ENCODE data around the gene KRTAP9-1.
"Not testable (repeated sequence)": the region's sequence is repeated elsewhere in the genome, so short reads cannot be mapped to it uniquely, and the experiment has no call there.

The KRTAP9-1 gene

DNA sequence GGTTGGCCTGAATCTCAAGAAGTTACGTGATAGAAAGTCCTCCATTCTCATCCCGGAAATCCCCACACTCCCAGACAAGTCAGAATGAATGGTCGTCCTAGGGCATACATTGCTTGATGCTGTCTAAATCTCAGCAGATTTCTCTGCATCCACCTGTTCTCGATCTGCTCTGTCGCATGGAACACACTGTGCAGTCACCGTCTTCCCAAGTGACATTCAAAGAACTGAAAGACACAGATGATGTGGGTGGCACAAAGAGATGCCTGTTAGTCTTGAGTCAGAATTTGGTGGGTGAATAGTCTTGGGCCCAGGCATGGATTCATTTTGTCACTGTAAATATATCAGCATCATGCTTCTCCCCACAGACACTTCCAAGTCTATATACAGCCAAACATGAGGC is 42.0 kb downstream of the KRTAP9-1 start:
- Histone ChIP-seq H3K9me3 (ENCODE audit: insufficient read depth, low read depth, low read length) (no peaks in the 10 kb centered on the region), H3K27ac (ENCODE audit: low read length) (no peak overlapping the region), H3K36me3 (ENCODE audit: insufficient read depth, low read depth, low read length) (no peaks in the 10 kb centered on the region)

DNA sequence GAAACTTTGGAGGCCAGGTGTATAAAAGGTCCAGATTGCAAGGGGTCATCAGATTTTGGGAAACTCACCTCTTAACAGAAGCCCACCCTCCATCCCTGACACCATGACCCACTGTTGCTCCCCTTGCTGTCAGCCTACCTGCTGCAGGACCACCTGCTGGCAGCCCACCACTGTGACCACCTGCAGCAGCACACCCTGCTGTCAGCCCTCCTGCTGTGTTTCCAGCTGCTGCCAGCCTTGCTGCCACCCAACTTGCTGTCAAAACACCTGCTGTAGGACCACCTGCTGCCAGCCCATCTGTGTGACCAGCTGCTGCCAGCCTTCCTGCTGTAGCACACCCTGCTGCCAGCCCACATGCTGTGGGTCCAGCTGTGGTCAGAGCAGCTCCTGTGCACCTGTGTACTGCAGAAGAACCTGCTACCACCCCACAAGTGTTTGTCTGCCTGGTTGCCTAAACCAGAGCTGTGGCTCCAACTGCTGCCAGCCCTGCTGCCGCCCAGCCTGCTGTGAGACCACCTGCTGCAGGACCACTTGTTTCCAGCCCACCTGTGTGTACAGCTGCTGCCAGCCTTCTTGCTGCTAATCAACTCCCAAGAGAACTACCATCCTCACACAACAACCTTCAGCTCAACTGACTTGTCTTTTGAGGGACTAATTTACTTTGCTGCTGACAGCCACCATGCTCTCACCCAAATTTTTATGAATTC is 42.9 kb downstream of the KRTAP9-1 start, which contains the start of gene KRTAP9-3:
Gene KRTAP9-3 (plus strand): TSS at position 51 of the 707 bp plus-strand sequence. CDS start 53 bp downstream, at position 104.
- H3K9me3 ChIP-seq (ENCODE audit: insufficient read depth, low read depth, low read length); H3K36me3 ChIP-seq (ENCODE audit: insufficient read depth, low read depth, low read length); H3K4me3 ChIP-seq (ENCODE audit: low read length); H3K4me1 ChIP-seq (ENCODE audit: insufficient read depth, low read length); H3K27me3 ChIP-seq (ENCODE audit: insufficient read depth, low read length); H3K27ac ChIP-seq (ENCODE audit: low read length); H3K9ac ChIP-seq (ENCODE audit: low read depth, low read length): not testable (repeated sequence)

More for the DNA sequence above, 42.0 kb downstream of the KRTAP9-1 start:
- Histone ChIP-seq H3K4me3 (ENCODE audit: low read length) (no peak overlapping the region), H3K4me1 (ENCODE audit: insufficient read depth, low read length) (no peaks in the 10 kb centered on the region), H3K9ac (ENCODE audit: low read depth, low read length) (no peak overlapping the region), H3K27me3 (ENCODE audit: insufficient read depth, low read length) (no peaks in the 10 kb centered on the region)

DNA sequence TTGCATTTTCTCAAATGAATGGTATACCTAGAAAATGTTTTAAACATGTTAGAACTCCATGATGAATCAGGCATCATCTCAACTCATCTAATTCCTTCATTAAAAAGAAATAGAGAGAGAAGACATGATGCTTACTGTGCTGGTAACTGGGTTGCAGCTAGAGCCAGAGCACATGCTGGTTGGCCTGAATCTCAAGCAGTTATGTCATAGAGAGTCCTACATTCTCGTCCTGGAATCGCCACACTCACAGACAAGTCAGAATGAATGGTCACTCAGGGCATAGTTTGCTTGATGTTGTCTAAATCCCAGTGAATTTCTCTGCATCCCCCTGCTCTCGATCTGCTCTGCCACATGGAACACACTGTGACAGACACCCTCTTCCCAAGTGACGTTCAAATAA is 47.4 kb downstream of the KRTAP9-1 start:
- not testable (repeated sequence) for H3K4me1 ChIP-seq (ENCODE audit: insufficient read depth, low read length); H3K27ac ChIP-seq (ENCODE audit: low read length); H3K4me3 ChIP-seq (ENCODE audit: low read length); H3K9ac ChIP-seq (ENCODE audit: low read depth, low read length); H3K9me3 ChIP-seq (ENCODE audit: insufficient read depth, low read depth, low read length); H3K36me3 ChIP-seq (ENCODE audit: insufficient read depth, low read depth, low read length); H3K27me3 ChIP-seq (ENCODE audit: insufficient read depth, low read length)

- not testable (repeated sequence) for H3K36me3 ChIP-seq (ENCODE audit: insufficient read depth, low read depth, low read length); H3K4me3 ChIP-seq (ENCODE audit: low read length); H3K27ac ChIP-seq (ENCODE audit: low read length); H3K9me3 ChIP-seq (ENCODE audit: insufficient read depth, low read depth, low read length); H3K27me3 ChIP-seq (ENCODE audit: insufficient read depth, low read length); H3K4me1 ChIP-seq (ENCODE audit: insufficient read depth, low read length); H3K9ac ChIP-seq (ENCODE audit: low read depth, low read length)
Observed at GRCh38 chr17:41237949-41238437, 48.3 kb downstream of the KRTAP9-1 start, which contains the start of gene KRTAP9-8. KRTAP9-8 (plus strand) TSS chr17:41237999; CDS start chr17:41238052, 53 bp downstream.

Measured in iPS-20b (cell line).